ENCODE data around the gene FMN1. TPM values are rescaled to one million over a fixed set of nuclear protein-coding genes. Genes with fewer than 3 reads are reported as not detected.

Gene FMN1
- total and polyA plus RNA-seq, 2 of the 13 experiments (the other 11 are each of a cell fraction or from before 2014, with no cell fraction given), result 0.20 to 0.60 TPM

DNA sequence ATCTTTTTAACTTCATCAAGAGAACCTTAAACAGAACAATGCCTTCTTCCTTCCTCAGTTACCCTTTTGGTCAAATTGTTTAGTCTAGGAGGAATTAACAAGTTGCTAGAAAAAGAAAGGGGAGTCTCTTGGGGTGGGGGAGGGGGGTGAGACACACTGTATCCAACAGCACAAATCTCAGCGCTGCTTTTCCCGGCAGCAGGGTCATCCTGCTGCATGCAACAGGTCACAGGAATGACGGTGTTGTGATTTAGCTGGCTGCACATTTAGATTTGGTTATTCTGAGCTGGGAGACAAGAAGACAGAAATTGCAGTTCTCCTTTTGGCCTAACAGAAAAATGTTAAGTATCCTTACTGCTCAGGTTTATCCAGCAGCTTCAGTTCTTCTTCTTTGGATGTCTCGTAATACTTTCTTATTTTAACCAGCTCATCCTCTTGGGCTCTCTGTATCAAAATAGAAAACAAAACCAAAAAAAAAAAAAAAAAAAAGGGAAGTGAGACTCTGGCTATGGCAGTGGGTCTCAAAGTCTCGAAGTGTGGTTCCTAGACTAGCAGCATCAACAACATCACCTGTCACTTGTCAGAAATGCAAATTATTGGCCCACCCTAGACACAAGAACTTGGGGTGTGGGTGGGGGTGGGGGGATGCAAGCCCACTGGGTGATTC, 286.2 kb downstream of the FMN1 start:
- BruUV-seq (replicated peaks), result no TSS peak
- no peaks in the 10 kb centered on the region for H3K79me2 ChIP-seq (ENCODE audit: insufficient read depth, low read length)
- no peak overlapping the region for H3K9ac ChIP-seq (ENCODE audit: insufficient read depth, low read depth, low read length)
- no peaks in the 10 kb centered on the region for H3K9me3 ChIP-seq (ENCODE audit: low read length)
- no peaks in the 10 kb centered on the region for H3K4me1 ChIP-seq (ENCODE audit: insufficient read depth, low read length)
- TF ChIP-seq AGO2 (optimal IDR thresholded peaks at IDR 0.05; ENCODE audit: low read depth, low read length) (no peak), NR2F1 (CRISPR knock-in tag; IDR thresholded peaks at IDR 0.05) (no peak), FOXC1 (CRISPR knock-in tag; IDR thresholded peaks at IDR 0.05; ENCODE audit: borderline replicate concordance) (no peak), KLF6 (CRISPR knock-in tag; IDR thresholded peaks at IDR 0.05) (no peak)
- H3K27me3 ChIP-seq (ENCODE audit: control insufficient read depth in 1 of 2, insufficient read depth in 2 of 2, low read length in 2 of 2), result no peaks in the 10 kb centered on the region
- ATAC-seq, result no peak
- FAIRE-seq, result no peak
- POLR2A ChIA-PET, result no interaction called here
- no peak overlapping the region for H2AFZ ChIP-seq (ENCODE audit: low read length)
- intact Hi-C loops (cut with micrococcal nuclease; ENCODE audit: unreplicated experiment), result no loop called here
- H4K20me1 ChIP-seq (ENCODE audit: insufficient read depth, low read length), result no peaks in the 10 kb centered on the region
- in situ Hi-C loops (cut with HindIII; ENCODE audit: extremely low pct_ligation_motif_present, low pct_unique_long_range_greater_than_20kb), result no loop called here
- DNase-seq (ENCODE audit: low spot score), result no peak
- CTCF ChIA-PET (ENCODE audit: low intra/inter-chr PET ratio, low total read pairs), result no interaction called here
- H3K36me3 ChIP-seq (replicated peaks in 1 of 2; ENCODE audit: control insufficient read depth in 1 of 2, insufficient read depth in 2 of 2, low read length in 2 of 2), result no peaks in the 10 kb centered on the region
- H3K4me2 ChIP-seq (ENCODE audit: low read depth, low read length), result no peak overlapping the region
- 40% methylated on average over 5 of the region's 5 CpGs for WGBS (ENCODE audit: low lambda C conversion rate)
- no peak overlapping the region for H3K27ac ChIP-seq (ENCODE audit: extremely low read length, insufficient read depth, low read length)
- H3K4me3 ChIP-seq (replicated peaks in 1 of 3; ENCODE audit: insufficient read depth in 1 of 3, low read depth in 2 of 3, low read length in 3 of 3), result no peak overlapping the region

DNA sequence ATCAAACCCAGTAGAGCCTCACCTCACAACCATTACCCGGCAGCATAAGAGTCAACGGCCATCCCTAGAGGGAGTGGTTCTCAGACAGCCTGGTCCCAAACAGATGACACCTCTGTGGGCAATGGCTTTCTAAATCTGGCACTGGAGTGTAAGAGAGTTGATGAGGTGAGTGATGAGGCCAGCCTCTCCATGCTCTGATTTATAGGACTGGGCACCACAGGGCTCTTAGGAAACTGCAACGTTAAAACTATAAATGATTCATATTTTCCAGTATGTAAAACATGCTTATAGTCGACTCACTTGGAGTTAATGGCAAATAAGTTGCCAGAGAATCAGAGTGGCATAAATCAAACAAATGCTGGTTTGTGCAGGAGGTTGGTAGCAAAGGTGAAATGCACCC, 289.0 kb downstream of the FMN1 start:
- in situ Hi-C loops (cut with HindIII; ENCODE audit: extremely low pct_ligation_motif_present, low pct_unique_long_range_greater_than_20kb), result no loop called here
- no peak for DNase-seq (ENCODE audit: low spot score)
- Histone ChIP-seq H3K4me3 (replicated peaks in 1 of 3; ENCODE audit: insufficient read depth in 1 of 3, low read depth in 2 of 3, low read length in 3 of 3) (no peak overlapping the region), H3K4me2 (ENCODE audit: low read depth, low read length) (no peak overlapping the region), H3K27ac (ENCODE audit: extremely low read length, insufficient read depth, low read length) (no peak overlapping the region), H4K20me1 (ENCODE audit: insufficient read depth, low read length) (no peaks in the 10 kb centered on the region), H3K27me3 (ENCODE audit: control insufficient read depth in 1 of 2, insufficient read depth in 2 of 2, low read length in 2 of 2) (no peaks in the 10 kb centered on the region), H3K79me2 (ENCODE audit: insufficient read depth, low read length) (no peaks in the 10 kb centered on the region), H3K36me3 (replicated peaks in 1 of 2; ENCODE audit: control insufficient read depth in 1 of 2, insufficient read depth in 2 of 2, low read length in 2 of 2) (no peaks in the 10 kb centered on the region), H3K9me3 (ENCODE audit: low read length) (no peaks in the 10 kb centered on the region), H3K4me1 (ENCODE audit: insufficient read depth, low read length) (no peaks in the 10 kb centered on the region), H2AFZ (ENCODE audit: low read length) (no peak overlapping the region), H3K9ac (ENCODE audit: insufficient read depth, low read depth, low read length) (no peak overlapping the region)
- BruUV-seq (replicated peaks), result no TSS peak
- no peak for ATAC-seq
- intact Hi-C loops (cut with micrococcal nuclease; ENCODE audit: unreplicated experiment), result no loop called here
- POLR2A ChIA-PET, result no interaction called here
- CTCF ChIA-PET (ENCODE audit: low intra/inter-chr PET ratio, low total read pairs), result no interaction called here
- FAIRE-seq, result no peak
- WGBS (ENCODE audit: low lambda C conversion rate), result 55% methylated on average over 3 of the region's 4 CpGs
- TF ChIP-seq YY1 (IDR thresholded peaks at IDR 0.05; ENCODE audit: insufficient read depth, insufficient replicate concordance, low read depth, low read length) (no peak), SALL1 (CRISPR knock-in tag; IDR thresholded peaks at IDR 0.05) (no peak), ZNF660 (CRISPR knock-in tag; IDR thresholded peaks at IDR 0.05; ENCODE audit: borderline replicate concordance, low read depth) (no peak), ZNF83 (CRISPR knock-in tag; IDR thresholded peaks at IDR 0.05; ENCODE audit: borderline replicate concordance) (no peak), FOXJ3 (CRISPR knock-in tag; IDR thresholded peaks at IDR 0.05; ENCODE audit: borderline replicate concordance) (no peak), ZNF773 (CRISPR knock-in tag; IDR thresholded peaks at IDR 0.05; ENCODE audit: borderline replicate concordance) (no peak), RBAK (CRISPR knock-in tag; IDR thresholded peaks at IDR 0.05) (no peak), NRL (CRISPR knock-in tag; IDR thresholded peaks at IDR 0.05; ENCODE audit: borderline replicate concordance) (no peak)
- TF ChIP-seq, protein P1, sequence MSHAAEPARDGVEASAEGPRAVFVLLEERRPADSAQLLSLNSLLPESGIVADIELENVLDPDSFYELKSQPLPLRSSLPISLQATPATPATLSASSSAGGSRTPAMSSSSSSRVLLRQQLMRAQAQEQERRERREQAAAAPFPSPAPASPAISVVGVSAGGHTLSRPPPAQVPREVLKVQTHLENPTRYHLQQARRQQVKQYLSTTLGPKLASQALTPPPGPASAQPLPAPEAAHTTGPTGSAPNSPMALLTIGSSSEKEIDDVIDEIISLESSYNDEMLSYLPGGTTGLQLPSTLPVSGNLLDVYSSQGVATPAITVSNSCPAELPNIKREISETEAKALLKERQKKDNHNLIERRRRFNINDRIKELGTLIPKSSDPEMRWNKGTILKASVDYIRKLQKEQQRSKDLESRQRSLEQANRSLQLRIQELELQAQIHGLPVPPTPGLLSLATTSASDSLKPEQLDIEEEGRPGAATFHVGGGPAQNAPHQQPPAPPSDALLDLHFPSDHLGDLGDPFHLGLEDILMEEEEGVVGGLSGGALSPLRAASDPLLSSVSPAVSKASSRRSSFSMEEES (CRISPR knock-in tag; IDR thresholded peaks at IDR 0.05), result no peak
- TF ChIP-seq, protein P2, sequence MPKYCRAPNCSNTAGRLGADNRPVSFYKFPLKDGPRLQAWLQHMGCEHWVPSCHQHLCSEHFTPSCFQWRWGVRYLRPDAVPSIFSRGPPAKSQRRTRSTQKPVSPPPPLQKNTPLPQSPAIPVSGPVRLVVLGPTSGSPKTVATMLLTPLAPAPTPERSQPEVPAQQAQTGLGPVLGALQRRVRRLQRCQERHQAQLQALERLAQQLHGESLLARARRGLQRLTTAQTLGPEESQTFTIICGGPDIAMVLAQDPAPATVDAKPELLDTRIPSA (CRISPR knock-in tag; IDR thresholded peaks at IDR 0.05; ENCODE audit: borderline replicate concordance), result no peak
- TF ChIP-seq, protein P3, sequence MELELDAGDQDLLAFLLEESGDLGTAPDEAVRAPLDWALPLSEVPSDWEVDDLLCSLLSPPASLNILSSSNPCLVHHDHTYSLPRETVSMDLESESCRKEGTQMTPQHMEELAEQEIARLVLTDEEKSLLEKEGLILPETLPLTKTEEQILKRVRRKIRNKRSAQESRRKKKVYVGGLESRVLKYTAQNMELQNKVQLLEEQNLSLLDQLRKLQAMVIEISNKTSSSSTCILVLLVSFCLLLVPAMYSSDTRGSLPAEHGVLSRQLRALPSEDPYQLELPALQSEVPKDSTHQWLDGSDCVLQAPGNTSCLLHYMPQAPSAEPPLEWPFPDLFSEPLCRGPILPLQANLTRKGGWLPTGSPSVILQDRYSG (CRISPR knock-in tag; IDR thresholded peaks at IDR 0.05), result no peak

Data from HepG2 (cell line).